AG08396 (cell line): Measurements from ENCODE around the gene MYBPC3.

Source experiments
- DNase-seq: peaks from one replicate; pipeline ENCODE4 v3.0.0; 2012; ENCODE audit warnings: low spot score, mixed read lengths

The MYBPC3 gene

GRCh38 chr11:47384498-47384897 lies 32.0 kb upstream of the MYBPC3 start:
- no peak for DNase-seq

- DNase-seq: no peak
Observed at GRCh38 chr11:47383071-47383470, 30.6 kb upstream of the MYBPC3 start.

- DNase-seq: no peak
Observed at GRCh38 chr11:47380078-47380477, 27.6 kb upstream of the MYBPC3 start.

- DNase-seq: no peak
Observed at GRCh38 chr11:47379317-47379716, 26.8 kb upstream of the MYBPC3 start.

GRCh38 chr11:47378836-47379170 lies 26.3 kb upstream of the MYBPC3 start:
- DNase-seq: no peak

- no peak for DNase-seq
Observed at GRCh38 chr11:47378010-47378835, 25.7 kb upstream of the MYBPC3 start, which contains the start of gene SPI1. Gene SPI1, minus strand, starts transcription at chr11:47378547. Its CDS starts 194 bp downstream, at chr11:47378353.

GRCh38 chr11:47377571-47378009 lies 25.1 kb upstream of the MYBPC3 start:
- DNase-seq: no peak

- no peak for DNase-seq
Observed at GRCh38 chr11:47376525-47377371, 24.2 kb upstream of the MYBPC3 start.

- DNase-seq: no peak
Observed at GRCh38 chr11:47376107-47376524, 23.6 kb upstream of the MYBPC3 start.

GRCh38 chr11:47375546-47376085 lies 23.1 kb upstream of the MYBPC3 start:
- DNase-seq: no peak

GRCh38 chr11:47375020-47375419 lies 22.5 kb upstream of the MYBPC3 start:
- no peak for DNase-seq

GRCh38 chr11:47374720-47375019 lies 22.2 kb upstream of the MYBPC3 start:
- DNase-seq: no peak

GRCh38 chr11:47373876-47374719 lies 21.6 kb upstream of the MYBPC3 start:
- peak; percentile 89 for DNase-seq

GRCh38 chr11:47372422-47372821 lies 19.9 kb upstream of the MYBPC3 start:
- no peak for DNase-seq

GRCh38 chr11:47369676-47370075 lies 17.2 kb upstream of the MYBPC3 start:
- DNase-seq: no peak

GRCh38 chr11:47366020-47366490 lies 13.6 kb upstream of the MYBPC3 start:
- no peak for DNase-seq

- no peak for DNase-seq
Observed at GRCh38 chr11:47361419-47361818, 8.9 kb upstream of the MYBPC3 start.

GRCh38 chr11:47360341-47360740 lies 7.8 kb upstream of the MYBPC3 start:
- no peak for DNase-seq

GRCh38 chr11:47359586-47359985 lies 7.1 kb upstream of the MYBPC3 start:
- no peak for DNase-seq

- no peak for DNase-seq
Observed at GRCh38 chr11:47359162-47359561, 6.7 kb upstream of the MYBPC3 start.

- DNase-seq: no peak
Observed at GRCh38 chr11:47358731-47359051, 6.2 kb upstream of the MYBPC3 start.
